ENCODE results near the gene CYTH2. TPM values are rescaled to one million over a fixed set of nuclear protein-coding genes. Genes with fewer than 3 reads are reported as not detected.

The CYTH2 gene
- total RNA-seq, 1 donor from 2014 or later: 69.9 TPM

- Mint-ChIP-seq H3K27me3 (ENCODE audit: low read depth) (no peaks in the 10 kb centered on the region), H3K4me3 (ENCODE audit: unreplicated experiment) (no peak overlapping the region), H3K9me3 (ENCODE audit: low read depth) (peaks cover 21% of the 10 kb centered on the region), H3K36me3 (ENCODE audit: low read depth) (peaks cover 5% of the 10 kb centered on the region), H3K4me1 (ENCODE audit: low read depth) (no peaks in the 10 kb centered on the region), H3K27ac (ENCODE audit: unreplicated experiment) (no peak overlapping the region)
- no peak for DNase-seq (ENCODE audit: low spot score)
- TF ChIP-seq, protein P1, sequence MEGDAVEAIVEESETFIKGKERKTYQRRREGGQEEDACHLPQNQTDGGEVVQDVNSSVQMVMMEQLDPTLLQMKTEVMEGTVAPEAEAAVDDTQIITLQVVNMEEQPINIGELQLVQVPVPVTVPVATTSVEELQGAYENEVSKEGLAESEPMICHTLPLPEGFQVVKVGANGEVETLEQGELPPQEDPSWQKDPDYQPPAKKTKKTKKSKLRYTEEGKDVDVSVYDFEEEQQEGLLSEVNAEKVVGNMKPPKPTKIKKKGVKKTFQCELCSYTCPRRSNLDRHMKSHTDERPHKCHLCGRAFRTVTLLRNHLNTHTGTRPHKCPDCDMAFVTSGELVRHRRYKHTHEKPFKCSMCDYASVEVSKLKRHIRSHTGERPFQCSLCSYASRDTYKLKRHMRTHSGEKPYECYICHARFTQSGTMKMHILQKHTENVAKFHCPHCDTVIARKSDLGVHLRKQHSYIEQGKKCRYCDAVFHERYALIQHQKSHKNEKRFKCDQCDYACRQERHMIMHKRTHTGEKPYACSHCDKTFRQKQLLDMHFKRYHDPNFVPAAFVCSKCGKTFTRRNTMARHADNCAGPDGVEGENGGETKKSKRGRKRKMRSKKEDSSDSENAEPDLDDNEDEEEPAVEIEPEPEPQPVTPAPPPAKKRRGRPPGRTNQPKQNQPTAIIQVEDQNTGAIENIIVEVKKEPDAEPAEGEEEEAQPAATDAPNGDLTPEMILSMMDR (IDR thresholded peaks at IDR 0.05): no peak
These were observed 55.1 kb downstream of the CYTH2 start for GRCh38 chr19:48524221-48524620.

- Mint-ChIP-seq H3K4me1 (ENCODE audit: low read depth) (no peaks in the 10 kb centered on the region), H3K27ac (ENCODE audit: unreplicated experiment) (no peak overlapping the region), H3K4me3 (ENCODE audit: unreplicated experiment) (no peak overlapping the region), H3K9me3 (ENCODE audit: low read depth) (peaks cover 23% of the 10 kb centered on the region), H3K36me3 (ENCODE audit: low read depth) (peaks cover 5% of the 10 kb centered on the region), H3K27me3 (ENCODE audit: low read depth) (no peaks in the 10 kb centered on the region)
- TF ChIP-seq, protein P1 (IDR thresholded peaks at IDR 0.05): no peak
- no peak for DNase-seq (ENCODE audit: low spot score)
These were observed 55.6 kb downstream of the CYTH2 start for GRCh38 chr19:48524732-48525131.

DNA sequence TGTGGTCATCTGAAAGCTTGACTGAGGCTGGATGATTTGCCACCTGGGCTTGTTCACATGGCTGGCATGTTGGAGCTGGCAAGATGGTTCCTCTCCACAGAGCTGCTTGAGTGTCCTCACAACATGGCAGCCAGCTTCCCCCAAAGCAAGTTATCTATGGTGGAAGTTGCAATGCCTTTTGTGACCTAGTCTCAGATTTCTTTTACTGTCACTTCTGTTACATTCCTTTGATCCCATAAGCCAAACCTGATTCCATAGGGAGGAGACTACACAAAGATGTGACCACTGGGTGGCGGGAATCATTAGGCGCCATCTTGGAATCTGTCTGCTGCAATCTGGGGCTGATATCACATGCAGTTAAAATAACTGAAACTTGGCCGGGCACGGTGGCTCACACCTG lies 60.0 kb downstream of the CYTH2 start:
- peaks cover 5% of the 10 kb centered on the region for H3K36me3 Mint-ChIP-seq (ENCODE audit: low read depth)
- no peak overlapping the region for H3K4me3 Mint-ChIP-seq (ENCODE audit: unreplicated experiment)
- peaks cover 20% of the 10 kb centered on the region for H3K9me3 Mint-ChIP-seq (ENCODE audit: low read depth)
- TF ChIP-seq, protein P1 (IDR thresholded peaks at IDR 0.05): no peak
- no peaks in the 10 kb centered on the region for H3K4me1 Mint-ChIP-seq (ENCODE audit: low read depth)
- H3K27ac Mint-ChIP-seq (ENCODE audit: unreplicated experiment): no peak overlapping the region
- no peak for DNase-seq (ENCODE audit: low spot score)
- peaks cover 4% of the 10 kb centered on the region for H3K27me3 Mint-ChIP-seq (ENCODE audit: low read depth)

- peaks cover 4% of the 10 kb centered on the region for H3K27me3 Mint-ChIP-seq (ENCODE audit: low read depth)
- TF ChIP-seq, protein P1 (IDR thresholded peaks at IDR 0.05): no peak
- peaks cover 17% of the 10 kb centered on the region for H3K9me3 Mint-ChIP-seq (ENCODE audit: low read depth)
- no peak for DNase-seq (ENCODE audit: low spot score)
- no peak overlapping the region for H3K4me3 Mint-ChIP-seq (ENCODE audit: unreplicated experiment)
- H3K27ac Mint-ChIP-seq (ENCODE audit: unreplicated experiment): no peak overlapping the region
- no peaks in the 10 kb centered on the region for H3K4me1 Mint-ChIP-seq (ENCODE audit: low read depth)
- H3K36me3 Mint-ChIP-seq (ENCODE audit: low read depth): peaks cover 5% of the 10 kb centered on the region
These were observed 61.0 kb downstream of the CYTH2 start for GRCh38 chr19:48530066-48530720.

DNA sequence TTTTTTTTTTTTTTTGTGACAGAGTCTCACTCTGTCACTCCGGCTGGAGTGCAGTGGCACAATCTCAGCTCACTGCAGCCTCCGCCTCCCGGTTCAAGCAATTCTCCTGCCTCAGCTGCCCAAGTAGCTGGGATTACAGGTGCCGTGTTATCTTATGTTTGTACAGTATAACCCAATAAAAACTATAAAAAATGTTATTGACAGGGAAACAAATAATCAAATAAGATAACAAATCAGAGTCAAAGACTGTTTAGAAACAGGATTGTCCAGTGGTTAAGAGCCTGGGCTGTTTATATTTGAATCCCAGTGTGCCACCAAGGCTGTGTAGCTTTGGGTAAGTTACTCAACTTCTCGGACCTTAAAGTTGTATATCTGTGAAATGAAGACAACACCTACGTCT lies 61.6 kb downstream of the CYTH2 start:
- DNase-seq (ENCODE audit: low spot score): no peak
- Mint-ChIP-seq H3K4me1 (ENCODE audit: low read depth) (no peaks in the 10 kb centered on the region), H3K9me3 (ENCODE audit: low read depth) (peaks cover 17% of the 10 kb centered on the region), H3K27ac (ENCODE audit: unreplicated experiment) (no peak overlapping the region), H3K36me3 (ENCODE audit: low read depth) (peaks cover 5% of the 10 kb centered on the region), H3K4me3 (ENCODE audit: unreplicated experiment) (no peak overlapping the region), H3K27me3 (ENCODE audit: low read depth) (peaks cover 4% of the 10 kb centered on the region)
- TF ChIP-seq, protein P1 (IDR thresholded peaks at IDR 0.05): no peak

Other genes starting within 250 kb of the CYTH2 start
- 19.8 to 29.5 TPM (median 23.3 TPM) in 3 replicates for gene CARD8, start 213.5 kb upstream of the CYTH2 start, total RNA-seq
- 0.27 to 0.97 TPM (median 0.87 TPM) in 3 replicates for gene ZNF114, start 199.3 kb upstream of the CYTH2 start, total RNA-seq
- 257 to 284 TPM (median 277 TPM) in 3 replicates for gene EMP3, start 143.8 kb upstream of the CYTH2 start, total RNA-seq
- gene TMEM143, start 105.4 kb upstream of the CYTH2 start, total RNA-seq: 5.4 to 14.0 TPM (median 10.1 TPM) in 3 replicates
- not detected in 3 replicates for gene SYNGR4, start 105.0 kb upstream of the CYTH2 start, total RNA-seq
- 251 to 261 TPM (median 251 TPM) in 3 replicates for gene KDELR1, start 77.8 kb upstream of the CYTH2 start, total RNA-seq
- 2.4 to 5.1 TPM (median 4.9 TPM) in 3 replicates for gene GRIN2D, start 75.7 kb upstream of the CYTH2 start, total RNA-seq
- gene GRWD1, start 23.4 kb upstream of the CYTH2 start, total RNA-seq: 20.7 to 31.8 TPM (median 23.6 TPM) in 3 replicates
- gene KCNJ14, start 13.8 kb upstream of the CYTH2 start, total RNA-seq: 0.90 to 1.1 TPM (median 0.95 TPM) in 3 replicates
- 0.48 to 0.67 TPM (median 0.54 TPM) in 3 replicates for gene LMTK3, start 42.5 kb downstream of the CYTH2 start, total RNA-seq
- 0.22 TPM in 1 of 3 replicates, not detected in the others for gene SULT2B1, start 82.8 kb downstream of the CYTH2 start, total RNA-seq
- not detected in 3 replicates for gene SPACA4, start 137.4 kb downstream of the CYTH2 start, total RNA-seq
- 0.38 to 0.77 TPM (median 0.67 TPM) in 3 replicates for gene FAM83E, start 145.7 kb downstream of the CYTH2 start, total RNA-seq
- 727 to 753 TPM (median 751 TPM) in 3 replicates for gene RPL18, start 149.8 kb downstream of the CYTH2 start, total RNA-seq
- 18.6 to 26.5 TPM (median 20.7 TPM) in 3 replicates for gene SPHK2, start 150.1 kb downstream of the CYTH2 start, total RNA-seq
- gene DBP, start 168.0 kb downstream of the CYTH2 start, total RNA-seq: 2.1 to 6.2 TPM (median 3.9 TPM) in 3 replicates
- 8.1 to 14.1 TPM (median 9.1 TPM) in 3 replicates for gene CA11, start 176.8 kb downstream of the CYTH2 start, total RNA-seq
- 0.97 to 1.1 TPM (median 1.1 TPM) in 3 replicates for gene NTN5, start 203.6 kb downstream of the CYTH2 start, total RNA-seq
- gene FUT2, start 226.6 kb downstream of the CYTH2 start, total RNA-seq: not detected in 3 replicates